Mononuclear cell (primary cell): ENCODE measurements around the gene CYP46A1. TPM values are rescaled to one million over a fixed set of nuclear protein-coding genes. Genes with fewer than 3 reads are reported as not detected.
"Not testable (repeated sequence)": the region's sequence is repeated elsewhere in the genome, so short reads cannot be mapped to it uniquely, and the experiment has no call there.

Experiments used
- H3K27me3 ChIP-seq: 2 replicates; pipeline ENCODE4 v1.6.0; 2011; ENCODE audit warnings: low read length, control low read depth; ENCODE audit not compliant: insufficient read depth
- H3K4me1 ChIP-seq: 2 replicates; pipeline ENCODE4 v1.5.1; 2011; ENCODE audit warnings: mild to moderate bottlenecking, low read length, control low read depth; ENCODE audit not compliant: insufficient read depth
- H3K4me3 ChIP-seq: 2 replicates; pipeline ENCODE4 v1.5.1; 2011; ENCODE audit warnings: mild to moderate bottlenecking, low read length, moderate library complexity
- H3K9me3 ChIP-seq: 2 replicates; pipeline ENCODE4 v1.5.1; 2011; ENCODE audit warnings: low read depth, mild to moderate bottlenecking, control low read depth, low read length
- total RNA-seq: library from RNA; depleted of rRNA; stranded (reverse); fragments of >200 nt; gene quantifications from one replicate; pipeline ENCODE4 v1.2.3, GENCODE V29; 2012

The CYP46A1 gene
- total RNA-seq, 1 donor = 0.10 TPM

GRCh38 chr14:99762911-99763310 lies 78.8 kb downstream of the CYP46A1 start:
- H3K27me3 ChIP-seq, H3K4me3 ChIP-seq, H3K9me3 ChIP-seq, H3K4me1 ChIP-seq: not testable (repeated sequence)

DNA sequence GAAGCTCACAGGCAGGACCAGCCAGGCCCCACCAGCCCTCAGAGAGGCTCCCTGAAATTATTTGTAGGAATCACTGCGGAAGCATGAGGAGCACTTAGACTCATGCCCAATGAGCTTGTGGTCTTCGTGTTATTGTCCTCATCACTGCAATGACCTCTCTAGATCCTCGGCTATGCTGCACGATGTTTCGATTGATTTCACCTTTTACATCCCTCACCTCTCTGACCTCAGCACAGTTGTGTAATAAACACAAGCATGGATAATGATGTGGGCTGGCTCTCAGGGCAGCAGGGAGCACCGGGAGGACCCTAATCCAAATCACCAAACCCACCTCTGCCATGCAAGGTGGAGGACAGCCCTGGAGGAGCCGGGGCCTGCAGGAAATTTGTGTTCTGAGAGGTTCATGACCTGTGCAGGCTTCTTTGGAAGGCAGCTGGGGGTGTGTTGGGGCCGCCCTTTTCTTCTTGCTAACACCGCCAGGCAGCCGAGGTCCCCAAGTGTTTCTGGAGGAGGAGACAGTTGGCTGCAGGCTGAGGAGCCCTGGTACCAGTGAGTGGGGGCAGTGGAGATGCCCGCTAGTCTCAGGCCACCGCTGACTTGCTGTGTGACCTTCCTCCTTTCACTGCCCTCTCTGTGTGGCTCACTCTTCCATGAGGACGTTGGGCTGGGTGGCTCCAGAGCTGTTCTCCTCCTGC lies 79.6 kb downstream of the CYP46A1 start:
- Histone ChIP-seq H3K9me3 (no peaks in the 10 kb centered on the region), H3K27me3 (no peaks in the 10 kb centered on the region), H3K4me3 (no peak overlapping the region), H3K4me1 (no peaks in the 10 kb centered on the region)

DNA sequence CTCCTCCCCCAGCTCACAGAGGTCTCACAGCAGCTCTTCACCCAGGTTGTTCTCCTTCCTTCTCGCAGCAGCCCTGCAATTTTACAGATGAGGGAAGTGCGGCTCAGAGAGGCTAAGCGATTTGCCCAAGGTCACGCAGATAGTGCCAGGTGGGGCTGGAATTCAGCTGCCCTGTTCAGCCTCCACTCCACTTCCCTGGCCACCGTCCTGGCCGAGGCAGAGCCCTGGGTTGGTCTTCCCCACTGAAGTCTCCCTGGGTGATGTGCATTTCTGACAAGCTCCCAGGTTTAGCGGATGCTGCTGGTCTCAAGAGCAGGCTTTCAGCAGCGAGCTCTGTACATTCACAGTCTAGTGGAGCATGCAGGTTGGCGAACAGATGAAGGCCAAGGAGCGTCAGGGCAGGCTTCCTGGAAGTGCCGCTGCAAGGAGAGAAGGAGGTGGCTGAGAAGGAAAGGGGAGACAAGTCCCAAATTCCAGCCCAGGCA lies 80.2 kb downstream of the CYP46A1 start:
- no peaks in the 10 kb centered on the region for H3K9me3 ChIP-seq
- H3K4me1 ChIP-seq = no peaks in the 10 kb centered on the region
- no peaks in the 10 kb centered on the region for H3K27me3 ChIP-seq
- no peak overlapping the region for H3K4me3 ChIP-seq

GRCh38 chr14:99768381-99768780 lies 84.3 kb downstream of the CYP46A1 start:
- Histone ChIP-seq H3K4me1 (no peaks in the 10 kb centered on the region), H3K27me3 (peaks cover 2% of the 10 kb centered on the region), H3K4me3 (no peak overlapping the region), H3K9me3 (no peaks in the 10 kb centered on the region)

- no peaks in the 10 kb centered on the region for H3K9me3 ChIP-seq
- H3K4me1 ChIP-seq = no peaks in the 10 kb centered on the region
- no peak overlapping the region for H3K4me3 ChIP-seq
- H3K27me3 ChIP-seq = peaks cover 2% of the 10 kb centered on the region
Observed at GRCh38 chr14:99769123-99769522, 85.0 kb downstream of the CYP46A1 start.

DNA sequence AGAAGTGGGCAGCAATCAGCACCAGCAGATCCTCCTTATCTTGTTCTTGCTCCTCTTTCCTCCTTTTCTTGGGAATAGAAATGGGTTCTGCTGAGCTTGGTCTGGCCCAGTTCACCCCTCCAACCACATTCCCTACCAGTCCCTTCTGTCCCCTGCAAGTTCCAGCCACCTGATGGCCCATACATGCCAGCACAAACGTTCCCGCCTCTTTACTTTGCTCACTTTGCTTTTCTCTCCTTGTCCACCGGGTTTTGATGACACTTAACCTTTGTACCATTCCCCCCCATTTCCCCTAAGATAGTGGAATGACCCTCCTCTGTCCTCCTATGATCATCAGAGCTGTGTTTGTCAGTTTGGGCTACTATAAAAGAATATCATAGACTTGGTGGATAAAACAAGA lies 85.7 kb downstream of the CYP46A1 start:
- H3K27me3 ChIP-seq = peaks cover 2% of the 10 kb centered on the region
- no peaks in the 10 kb centered on the region for H3K9me3 ChIP-seq
- H3K4me3 ChIP-seq = no peak overlapping the region
- H3K4me1 ChIP-seq = no peaks in the 10 kb centered on the region

DNA sequence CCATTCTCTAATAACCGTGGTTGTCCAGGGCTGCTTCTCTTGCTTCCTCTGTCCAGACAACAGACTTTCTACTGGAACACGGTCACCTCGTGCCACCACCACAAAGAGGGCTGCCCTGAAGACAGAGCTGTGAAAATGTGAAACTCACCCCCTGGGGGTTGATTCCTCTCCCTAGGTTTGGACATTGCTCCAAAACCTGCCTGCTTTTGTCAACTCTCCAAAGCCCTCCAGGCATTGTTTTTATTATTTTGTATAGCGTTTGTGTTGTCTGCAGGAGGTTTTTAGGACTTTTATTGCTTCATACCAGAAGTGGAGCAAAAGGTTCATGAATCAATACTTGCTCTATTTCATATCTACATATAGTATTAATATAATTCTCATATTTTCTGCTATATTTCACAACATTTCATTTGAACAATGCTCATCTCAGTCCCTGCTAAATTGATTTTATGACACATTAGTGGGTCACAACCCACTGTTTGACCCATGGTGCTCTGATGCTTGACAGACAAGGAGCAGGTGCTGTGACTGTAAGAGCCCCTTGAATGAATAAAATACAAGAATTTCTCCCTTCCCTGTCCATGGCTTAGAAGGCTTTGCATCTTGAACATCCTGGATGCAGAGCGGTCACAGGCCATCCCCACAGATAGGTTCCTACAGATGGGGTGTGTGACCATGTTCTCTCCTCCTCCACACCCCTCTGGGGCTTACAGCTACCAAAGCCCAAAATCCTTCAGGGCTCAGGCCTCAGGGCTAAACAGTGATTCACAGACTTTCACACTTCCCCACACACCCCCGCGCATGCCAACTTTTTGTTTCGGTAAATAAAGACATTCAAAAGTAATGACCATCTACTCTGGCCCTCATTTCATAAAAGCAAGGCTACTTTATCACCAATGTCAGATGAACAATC lies 88.5 kb downstream of the CYP46A1 start:
- no peaks in the 10 kb centered on the region for H3K4me1 ChIP-seq
- peaks cover 2% of the 10 kb centered on the region for H3K27me3 ChIP-seq
- H3K4me3 ChIP-seq = no peak overlapping the region

GRCh38 chr14:99773521-99774497 lies 89.7 kb downstream of the CYP46A1 start:
- Histone ChIP-seq H3K9me3 (no peaks in the 10 kb centered on the region), H3K27me3 (peaks cover 7% of the 10 kb centered on the region), H3K4me3 (no peak overlapping the region), H3K4me1 (no peaks in the 10 kb centered on the region)

More for the DNA sequence above, 88.5 kb downstream of the CYP46A1 start:
- no peaks in the 10 kb centered on the region for H3K9me3 ChIP-seq

DNA sequence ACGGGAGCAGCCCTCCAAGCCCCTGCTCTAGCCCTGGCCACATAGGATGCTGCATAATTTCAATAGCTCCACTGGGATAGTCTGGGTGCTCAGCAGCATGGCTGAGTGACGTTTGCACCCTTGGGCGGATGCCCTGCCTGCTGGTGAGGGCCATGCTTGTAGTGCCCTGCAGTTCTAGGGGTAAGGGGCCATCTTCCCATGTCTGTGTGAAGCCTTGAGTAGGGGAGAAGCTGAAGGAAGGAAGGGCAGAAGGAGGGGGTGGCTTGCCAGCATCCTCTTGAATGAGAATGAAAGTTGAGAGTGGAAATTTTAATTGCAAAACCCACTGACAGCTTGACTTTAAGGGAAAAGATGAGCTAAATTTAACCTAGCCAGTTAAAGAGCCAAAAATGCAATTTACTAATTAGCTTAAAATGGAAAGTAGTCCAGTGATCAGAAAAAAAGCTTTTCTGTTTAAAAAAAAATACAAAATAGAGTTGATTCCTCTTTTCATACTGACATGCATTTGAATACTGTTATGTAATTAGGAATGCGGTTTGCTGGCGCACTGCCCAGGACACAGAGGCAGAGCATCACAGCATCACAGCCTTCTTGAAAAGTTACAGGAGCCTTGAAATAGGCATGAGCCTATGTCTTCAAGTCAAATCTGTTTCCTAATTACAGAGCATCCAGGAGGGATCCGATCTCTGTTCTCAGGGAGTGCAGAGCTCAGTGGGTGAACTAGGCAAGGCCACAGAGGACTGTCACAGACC lies 90.6 kb downstream of the CYP46A1 start:
- Histone ChIP-seq H3K9me3 (no peaks in the 10 kb centered on the region), H3K4me3 (no peak overlapping the region), H3K4me1 (no peaks in the 10 kb centered on the region), H3K27me3 (peaks cover 9% of the 10 kb centered on the region)

- Histone ChIP-seq H3K4me1 (no peaks in the 10 kb centered on the region), H3K9me3 (no peaks in the 10 kb centered on the region), H3K4me3 (no peak overlapping the region)
Observed at GRCh38 chr14:99775351-99775750, 91.3 kb downstream of the CYP46A1 start.

More at GRCh38 chr14:99775351-99775750, 91.3 kb downstream of the CYP46A1 start:
- peaks cover 9% of the 10 kb centered on the region for H3K27me3 ChIP-seq

Other genes starting within 250 kb of the CYP46A1 start
- gene SETD3, start 203.4 kb upstream of the CYP46A1 start, total RNA-seq = 152 TPM
- 131 TPM for gene CCNK, start 202.9 kb upstream of the CYP46A1 start, total RNA-seq
- 2.9 TPM for gene CCDC85C, start 80.1 kb upstream of the CYP46A1 start, total RNA-seq
- gene HHIPL1, start 39.2 kb upstream of the CYP46A1 start, total RNA-seq = not detected
- under 0.01 TPM for gene EML1, start 109.1 kb downstream of the CYP46A1 start, total RNA-seq